Thymus (tissue), 11 donors: ENCODE data around the gene SKI. TPM values are rescaled to one million over a fixed set of nuclear protein-coding genes. Genes with fewer than 3 reads are reported as not detected.

ENCODE experiments used
- DNase-seq, 9 donors: peaks; one replicate each; pipeline ENCODE4 v3.0.0-alpha.2; 2013; ENCODE audit warnings: low spot score in 9 of 9, low read depth in 6 of 9, missing footprints in 1 of 9
- H3K27ac ChIP-seq, 2 donors: one replicate each; pipeline ENCODE4 v1.5.1; 2013; ENCODE audit warnings: control low read depth in 1 of 2, low read depth in 1 of 2, low read length in 1 of 2, mild to moderate bottlenecking in 1 of 2, moderate library complexity in 1 of 2
- H3K27me3 ChIP-seq, 2 donors: one replicate each; pipeline ENCODE4 v1.5.1; 2013; ENCODE audit warnings: low read length in 1 of 2; ENCODE audit not compliant: control insufficient read depth in 2 of 2, insufficient read depth in 1 of 2
- H3K36me3 ChIP-seq, 2 donors: one replicate each; pipeline ENCODE4 v1.5.1; 2013; ENCODE audit warnings: low read length in 1 of 2, mild to moderate bottlenecking in 1 of 2, moderate library complexity in 1 of 2; ENCODE audit not compliant: control insufficient read depth in 2 of 2, insufficient read depth in 2 of 2
- H3K4me1 ChIP-seq, 2 donors: one replicate each; pipeline ENCODE4 v1.5.1; 2013; ENCODE audit warnings: low read length in 2 of 2; ENCODE audit not compliant: control insufficient read depth in 2 of 2, insufficient read depth in 2 of 2
- H3K4me3 ChIP-seq, 2 donors: one replicate each; pipeline ENCODE4 v1.5.1; 2013; ENCODE audit warnings: low read length in 2 of 2, control low read depth in 1 of 2, mild to moderate bottlenecking in 1 of 2
- H3K9me3 ChIP-seq, 2 donors: one replicate each; pipeline ENCODE4 v1.5.1; 2013; ENCODE audit warnings: low read length in 1 of 2, mild to moderate bottlenecking in 1 of 2; ENCODE audit not compliant: control insufficient read depth in 2 of 2, insufficient read depth in 1 of 2
- WGBS: extraction: QIAGEN DNeasy Blood & Tissue Kit; methylation state at CpG from one replicate; pipeline ENCODE4 v1.1.7; 2013; 5-methylcytosine and 5-hydroxymethylcytosine counted together
- polyA plus RNA-seq: library from polyadenylated mRNA; stranded (reverse); fragments of 200-250 nt; gene quantifications from one replicate; pipeline ENCODE4 v1.2.3, GENCODE V29; 2013
- total RNA-seq: library from RNA; stranded (reverse); fragments of 120-200 nt; gene quantifications from one replicate; pipeline ENCODE4 v1.2.4, GENCODE V29; 2013
- donor health status: healthy.

SKI gene
- total and polyA plus RNA-seq, 2 donors: 5.3 to 16.4 TPM

- H3K36me3 ChIP-seq: peaks cover 34 to 40% of the 10 kb centered on the region in 2 donors
- H3K4me1 ChIP-seq: peaks cover 8 to 22% of the 10 kb centered on the region in 2 donors
- no peaks in the 10 kb centered on the region for H3K27me3 ChIP-seq
- H3K9me3 ChIP-seq: peaks cover 0 to 7% of the 10 kb centered on the region in 2 donors
- no peak overlapping the region for H3K4me3 ChIP-seq
- DNase-seq: no peak
- 97% methylated on average over 81 of the region's 81 CpGs for WGBS
- no peak overlapping the region for H3K27ac ChIP-seq
Observed at GRCh38 chr1:2306151-2306978, 78.2 kb downstream of the SKI start.

GRCh38 chr1:2307064-2307605 lies 79.0 kb downstream of the SKI start:
- H3K27me3 ChIP-seq: no peaks in the 10 kb centered on the region
- peaks cover 34 to 40% of the 10 kb centered on the region in 2 donors for H3K36me3 ChIP-seq
- no peak for DNase-seq
- H3K4me3 ChIP-seq: no peak overlapping the region
- WGBS: 97% methylated on average over 41 of the region's 41 CpGs
- H3K27ac ChIP-seq: no peak overlapping the region
- peaks cover 0 to 22% of the 10 kb centered on the region in 2 donors for H3K4me1 ChIP-seq
- H3K9me3 ChIP-seq: peaks cover 0 to 6% of the 10 kb centered on the region in 2 donors

- WGBS: 96% methylated on average over 15 of the region's 15 CpGs
- Histone ChIP-seq H3K9me3 (no peaks in the 10 kb centered on the region), H3K4me1 (peaks cover 0 to 24% of the 10 kb centered on the region in 2 donors), H3K27me3 (no peaks in the 10 kb centered on the region), H3K4me3 (no peak overlapping the region), H3K27ac (no peak overlapping the region), H3K36me3 (peaks cover 34 to 40% of the 10 kb centered on the region in 2 donors)
- no peak for DNase-seq
Observed at GRCh38 chr1:2307972-2308371, 79.9 kb downstream of the SKI start.

GRCh38 chr1:2308844-2309243 lies 80.7 kb downstream of the SKI start:
- Histone ChIP-seq H3K27me3 (peaks cover 0 to under 1% of the 10 kb centered on the region in 2 donors), H3K9me3 (no peaks in the 10 kb centered on the region), H3K36me3 (peaks cover 29 to 32% of the 10 kb centered on the region in 2 donors), H3K4me1 (peaks cover 3 to 33% of the 10 kb centered on the region in 2 donors), H3K4me3 (no peak overlapping the region), H3K27ac (peak overlapping the region in 1 of 2 donors; percentile 8)
- 98% methylated on average over 20 of the region's 20 CpGs for WGBS
- DNase-seq: no peak

- H3K4me3 ChIP-seq: no peak overlapping the region
- peaks cover 0 to 6% of the 10 kb centered on the region in 2 donors for H3K27me3 ChIP-seq
- WGBS: 94% methylated on average over 28 of the region's 28 CpGs
- H3K27ac ChIP-seq: no peak overlapping the region
- no peak for DNase-seq
- peaks cover 15 to 19% of the 10 kb centered on the region in 2 donors for H3K36me3 ChIP-seq
- H3K9me3 ChIP-seq: no peaks in the 10 kb centered on the region
- H3K4me1 ChIP-seq: peaks cover 10 to 39% of the 10 kb centered on the region in 2 donors
Observed at GRCh38 chr1:2310332-2311183, 82.4 kb downstream of the SKI start.

- no peaks in the 10 kb centered on the region for H3K9me3 ChIP-seq
- peaks cover 14 to 15% of the 10 kb centered on the region in 2 donors for H3K36me3 ChIP-seq
- H3K4me1 ChIP-seq: peaks cover 16 to 48% of the 10 kb centered on the region in 2 donors
- H3K27me3 ChIP-seq: peaks cover 0 to 6% of the 10 kb centered on the region in 2 donors
- no peak overlapping the region for H3K4me3 ChIP-seq
- DNase-seq: peak in 2 of 9 donors; percentile 50 to 64
- 68% methylated on average over 21 of the region's 21 CpGs for WGBS
- H3K27ac ChIP-seq: peak overlapping the region in 1 of 2 donors; percentile 61
Observed at GRCh38 chr1:2311184-2312032, 83.3 kb downstream of the SKI start.

- no peak for DNase-seq
- peaks cover 7 to 14% of the 10 kb centered on the region in 2 donors for H3K36me3 ChIP-seq
- H3K4me3 ChIP-seq: no peak overlapping the region
- WGBS: 91% methylated on average over 10 of the region's 10 CpGs
- H3K27me3 ChIP-seq: peaks cover 0 to 6% of the 10 kb centered on the region in 2 donors
- H3K27ac ChIP-seq: peak overlapping the region in 1 of 2 donors; percentile 61
- peaks cover 16 to 55% of the 10 kb centered on the region in 2 donors for H3K4me1 ChIP-seq
- no peaks in the 10 kb centered on the region for H3K9me3 ChIP-seq
Observed at GRCh38 chr1:2312160-2312514, 84.0 kb downstream of the SKI start.

GRCh38 chr1:2312515-2313301 lies 84.6 kb downstream of the SKI start:
- Histone ChIP-seq H3K27me3 (peaks cover 0 to 6% of the 10 kb centered on the region in 2 donors), H3K4me3 (no peak overlapping the region), H3K4me1 (peaks cover 16 to 61% of the 10 kb centered on the region in 2 donors), H3K9me3 (no peaks in the 10 kb centered on the region), H3K36me3 (peaks cover 1 to 8% of the 10 kb centered on the region in 2 donors), H3K27ac (peak overlapping the region in 1 of 2 donors; percentile 61)
- no peak for DNase-seq
- WGBS: 77% methylated on average over 24 of the region's 24 CpGs
